H9 (cell line): ENCODE measurements around the gene BFSP2. TPM values are rescaled to one million over a fixed set of nuclear protein-coding genes. Genes with fewer than 3 reads are reported as not detected.

Experiments
- DNase-seq: peaks from one replicate; pipeline ENCODE4 v3.0.0-alpha.2; 2017
- H2AFZ ChIP-seq: one replicate; pipeline ENCODE4 v1.6.1; 2013; ENCODE audit warnings: mild to moderate bottlenecking, low read length, control low read depth, moderate library complexity
- H2AK5ac ChIP-seq: 2 replicates; pipeline ENCODE4 v1.6.1; 2013; ENCODE audit warnings: low read length, control low read depth, mixed read lengths; ENCODE audit not compliant: insufficient read length
- H2BK120ac ChIP-seq: one replicate; pipeline ENCODE4 v1.6.1; 2013; ENCODE audit warnings: low read depth, mild to moderate bottlenecking, low read length, control low read depth, inconsistent platforms; ENCODE audit not compliant: poor library complexity, severe bottlenecking
- H2BK12ac ChIP-seq: 2 replicates; pipeline ENCODE4 v1.6.1; 2013; ENCODE audit warnings: low read length, control low read depth, mixed read lengths, low read depth; ENCODE audit not compliant: insufficient read length
- H2BK15ac ChIP-seq: 2 replicates; pipeline ENCODE4 v1.6.1; 2013; ENCODE audit warnings: low read depth, low read length, control low read depth
- H2BK20ac ChIP-seq: one replicate; pipeline ENCODE4 v1.6.1; 2013; ENCODE audit warnings: low read depth, mild to moderate bottlenecking, low read length, control low read depth, inconsistent platforms; ENCODE audit not compliant: poor library complexity, severe bottlenecking
- H2BK5ac ChIP-seq: 2 replicates; pipeline ENCODE4 v1.6.1; 2013; ENCODE audit warnings: low read length, control low read depth, mixed read lengths; ENCODE audit not compliant: insufficient read length
- H3K14ac ChIP-seq: 2 replicates; pipeline ENCODE4 v1.6.1; 2013; ENCODE audit warnings: low read length, control low read depth; ENCODE audit not compliant: insufficient read depth
- H3K18ac ChIP-seq: 2 replicates; pipeline ENCODE4 v1.6.1; 2013; ENCODE audit warnings: low read depth, mild to moderate bottlenecking, mixed read lengths, low read length, control low read depth; ENCODE audit not compliant: insufficient read length
- H3K23ac ChIP-seq: 2 replicates; pipeline ENCODE4 v1.6.1; 2013; ENCODE audit warnings: low read length, control low read depth, mixed read lengths, low read depth; ENCODE audit not compliant: insufficient read length
- H3K23me2 ChIP-seq: 2 replicates; pipeline ENCODE4 v1.6.1; 2013; ENCODE audit warnings: low read depth, mild to moderate bottlenecking, mixed read lengths, low read length, control low read depth; ENCODE audit not compliant: insufficient read length, poor library complexity, severe bottlenecking
- H3K27ac ChIP-seq: 2 replicates; pipeline ENCODE4 v1.5.1; 2013; ENCODE audit warnings: low read length, control low read depth, mixed read lengths, low read depth; ENCODE audit not compliant: insufficient read length
- H3K27me3 ChIP-seq: 2 replicates; pipeline ENCODE4 v1.6.1; 2013; ENCODE audit warnings: low read length, control low read depth, inconsistent platforms; ENCODE audit not compliant: insufficient read depth
- H3K4ac ChIP-seq: 2 replicates; pipeline ENCODE4 v1.6.1; 2013; ENCODE audit warnings: low read depth, mild to moderate bottlenecking, control low read depth, inconsistent platforms, low read length, moderate library complexity
- H3K4me1 ChIP-seq: 2 replicates; pipeline ENCODE4 v1.6.1; 2013; ENCODE audit warnings: low read length, control low read depth, inconsistent platforms; ENCODE audit not compliant: insufficient read depth
- H3K4me2 ChIP-seq: 2 replicates; pipeline ENCODE4 v1.6.1; 2013; ENCODE audit warnings: low read length, control low read depth, mixed read lengths; ENCODE audit not compliant: insufficient read length, insufficient read depth
- H3K56ac ChIP-seq: 2 replicates; pipeline ENCODE4 v1.6.1; 2013; ENCODE audit warnings: low read depth, mild to moderate bottlenecking, mixed read lengths, low read length, control low read depth; ENCODE audit not compliant: insufficient read length
- H3K79me1 ChIP-seq: 2 replicates; pipeline ENCODE4 v1.6.1; 2013; ENCODE audit warnings: low read depth, mild to moderate bottlenecking, moderate library complexity, low read length, control low read depth, inconsistent platforms; ENCODE audit not compliant: insufficient read depth, poor library complexity, severe bottlenecking
- H3K79me2 ChIP-seq: 2 replicates; pipeline ENCODE4 v1.6.1; 2013; ENCODE audit warnings: low read length, control low read depth, inconsistent platforms; ENCODE audit not compliant: insufficient read depth
- H3K9ac ChIP-seq: 2 replicates; pipeline ENCODE4 v1.6.1; 2013; ENCODE audit warnings: low read length, control low read depth, mixed read lengths; ENCODE audit not compliant: insufficient read length; ENCODE audit errors: extremely low read depth
- H3K9me3 ChIP-seq: one replicate; pipeline ENCODE4 v1.6.1; 2013; ENCODE audit warnings: low read depth, low read length, inconsistent platforms; ENCODE audit not compliant: control insufficient read depth
- H3T11ph ChIP-seq: one replicate; pipeline ENCODE4 v1.6.1; 2013; ENCODE audit warnings: mild to moderate bottlenecking, low read length, control low read depth, inconsistent platforms
- H4K20me1 ChIP-seq: one replicate; pipeline ENCODE4 v1.6.1; 2013; ENCODE audit not compliant: control insufficient read depth, insufficient read length, insufficient read depth
- H4K5ac ChIP-seq: 2 replicates; pipeline ENCODE4 v1.6.1; 2013; ENCODE audit warnings: low read depth, mild to moderate bottlenecking, mixed read lengths, low read length, control low read depth; ENCODE audit not compliant: insufficient read length
- H4K8ac ChIP-seq: replicated peaks from 2 replicates; pipeline ENCODE4 v1.6.1; 2013; ENCODE audit warnings: low read length, control low read depth, mixed read lengths, low read depth; ENCODE audit not compliant: insufficient read length
- H4K91ac ChIP-seq: 2 replicates; pipeline ENCODE4 v1.6.1; 2013; ENCODE audit warnings: low read depth, mild to moderate bottlenecking, moderate library complexity, mixed read lengths, low read length, control low read depth; ENCODE audit not compliant: insufficient read length
- H3K27ac Mint-ChIP-seq, 3 experiments: 2 replicates in 2 of 3; 3 replicates in 1 of 3; pipeline ENCODE4 v1.8.0; 2020 to 2021; ENCODE audit warnings: mixed read lengths in 3 of 3, mild to moderate bottlenecking in 1 of 3, moderate library complexity in 1 of 3
- H3K27me3 Mint-ChIP-seq: 2 replicates; pipeline ENCODE4 v1.8.0; 2021; ENCODE audit warnings: low read depth, mild to moderate bottlenecking, moderate library complexity, mixed read lengths
- H3K36me3 Mint-ChIP-seq, 3 experiments: 2 replicates in 2 of 3; 3 replicates in 1 of 3; pipeline ENCODE4 v1.8.0; 2020 to 2021; ENCODE audit warnings: low read depth in 3 of 3, mixed read lengths in 3 of 3; ENCODE audit not compliant: insufficient read depth in 1 of 3
- H3K4me1 Mint-ChIP-seq, 2 experiments: 2 replicates each; pipeline ENCODE4 v1.8.0; 2020; ENCODE audit warnings: mixed read lengths in 2 of 2
- H3K4me3 Mint-ChIP-seq, 2 experiments: 2 replicates in 1 of 2; 3 replicates in 1 of 2; pipeline ENCODE4 v1.8.0; 2020 to 2021; ENCODE audit warnings: mild to moderate bottlenecking in 2 of 2, mixed read lengths in 2 of 2, moderate library complexity in 1 of 2
- H3K9me3 Mint-ChIP-seq, 2 experiments: 2 replicates in 1 of 2; 3 replicates in 1 of 2; pipeline ENCODE4 v1.8.0; 2020; ENCODE audit warnings: mild to moderate bottlenecking in 2 of 2, mixed read lengths in 2 of 2, moderate library complexity in 1 of 2
- WGBS: extraction: QIAGEN DNeasy Blood & Tissue Kit; methylation state at CpG from one replicate; pipeline ENCODE4 v1.1.7; 2013; ENCODE audit warnings: missing lambda C conversion rate, low lambda C conversion rate, mixed read lengths; ENCODE audit not compliant: insufficient read length; ENCODE audit errors: extremely low coverage; 5-methylcytosine and 5-hydroxymethylcytosine counted together
- total RNA-seq: library from RNA; stranded (reverse); gene quantifications from 2 replicates; pipeline ENCODE4 v1.2.1, GENCODE V29; 2021
- TF ChIP-seq, protein P1 (sequence below): fragments of 200-600 bp; sonication (generic); conservative IDR thresholded peaks from 3 replicates; pipeline ENCODE4 v1.8.0; 2021; ENCODE audit warnings: antibody characterized with exemption, mild to moderate bottlenecking

BFSP2 gene
- total RNA-seq, 1 experiment from 2014 or later: not detected

DNA sequence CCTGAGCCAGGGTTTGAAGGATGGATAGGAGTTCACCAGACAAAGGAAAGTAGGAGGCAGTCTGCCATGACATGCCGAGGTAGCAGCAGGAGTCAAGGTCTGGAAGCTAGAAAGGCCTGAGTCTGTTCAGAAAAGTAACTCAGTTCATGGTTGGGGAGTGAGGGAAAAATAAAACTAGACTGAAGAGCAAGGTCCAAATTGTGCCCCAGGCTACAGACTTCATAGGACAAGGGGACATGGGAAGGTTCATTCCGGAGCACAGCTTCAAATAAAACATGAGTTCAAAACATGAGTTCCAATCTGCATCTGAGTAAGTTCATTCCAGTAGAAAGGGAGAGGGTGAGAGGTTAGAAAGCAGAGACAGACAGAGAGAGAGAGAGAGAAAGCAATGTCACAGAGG lies 39.7 kb downstream of the BFSP2 start:
- Histone ChIP-seq H3K23me2 (no peaks in the 10 kb centered on the region), H2AK5ac (no peak overlapping the region), H3K27ac (no peak overlapping the region), H3K23ac (no peak overlapping the region), H3K56ac (no peak overlapping the region), H3T11ph (no peak overlapping the region), H2BK20ac (no peak overlapping the region), H3K9me3 (no peaks in the 10 kb centered on the region), H3K4me2 (no peak overlapping the region), H3K9ac (no peak overlapping the region), H3K18ac (no peak overlapping the region), H3K4ac (no peak overlapping the region), H2BK15ac (no peak overlapping the region), H3K27me3 (no peaks in the 10 kb centered on the region), H3K79me1 (no peaks in the 10 kb centered on the region), H3K4me1 (no peaks in the 10 kb centered on the region), H4K91ac (no peak overlapping the region), H4K8ac (no peak overlapping the region), H2BK120ac (no peak overlapping the region), H3K79me2 (no peaks in the 10 kb centered on the region), H4K20me1 (no peaks in the 10 kb centered on the region), H2AFZ (no peak overlapping the region), H2BK5ac (no peak overlapping the region), H2BK12ac (no peak overlapping the region), H4K5ac (no peak overlapping the region), H3K14ac (no peak overlapping the region)
- no peak overlapping the region for H3K27ac Mint-ChIP-seq
- DNase-seq: no peak
- H3K27me3 Mint-ChIP-seq: no peaks in the 10 kb centered on the region
- no peak overlapping the region for H3K4me3 Mint-ChIP-seq
- no CpG with 5 or more reads among the region's 2 CpGs for WGBS
- H3K36me3 Mint-ChIP-seq: no peaks in the 10 kb centered on the region
- TF ChIP-seq, protein P1, sequence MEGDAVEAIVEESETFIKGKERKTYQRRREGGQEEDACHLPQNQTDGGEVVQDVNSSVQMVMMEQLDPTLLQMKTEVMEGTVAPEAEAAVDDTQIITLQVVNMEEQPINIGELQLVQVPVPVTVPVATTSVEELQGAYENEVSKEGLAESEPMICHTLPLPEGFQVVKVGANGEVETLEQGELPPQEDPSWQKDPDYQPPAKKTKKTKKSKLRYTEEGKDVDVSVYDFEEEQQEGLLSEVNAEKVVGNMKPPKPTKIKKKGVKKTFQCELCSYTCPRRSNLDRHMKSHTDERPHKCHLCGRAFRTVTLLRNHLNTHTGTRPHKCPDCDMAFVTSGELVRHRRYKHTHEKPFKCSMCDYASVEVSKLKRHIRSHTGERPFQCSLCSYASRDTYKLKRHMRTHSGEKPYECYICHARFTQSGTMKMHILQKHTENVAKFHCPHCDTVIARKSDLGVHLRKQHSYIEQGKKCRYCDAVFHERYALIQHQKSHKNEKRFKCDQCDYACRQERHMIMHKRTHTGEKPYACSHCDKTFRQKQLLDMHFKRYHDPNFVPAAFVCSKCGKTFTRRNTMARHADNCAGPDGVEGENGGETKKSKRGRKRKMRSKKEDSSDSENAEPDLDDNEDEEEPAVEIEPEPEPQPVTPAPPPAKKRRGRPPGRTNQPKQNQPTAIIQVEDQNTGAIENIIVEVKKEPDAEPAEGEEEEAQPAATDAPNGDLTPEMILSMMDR: no peak
- H3K4me1 Mint-ChIP-seq: no peaks in the 10 kb centered on the region
- H3K9me3 Mint-ChIP-seq: peaks cover 4 to 6% of the 10 kb centered on the region in 2 experiments; a peak in 3 of 5 replicates
